Measurements from ENCODE around the gene TAPT1.
A peak's percentile ranks its signal among the peaks of the same experiment; 100 is the strongest.

Gene TAPT1

DNA sequence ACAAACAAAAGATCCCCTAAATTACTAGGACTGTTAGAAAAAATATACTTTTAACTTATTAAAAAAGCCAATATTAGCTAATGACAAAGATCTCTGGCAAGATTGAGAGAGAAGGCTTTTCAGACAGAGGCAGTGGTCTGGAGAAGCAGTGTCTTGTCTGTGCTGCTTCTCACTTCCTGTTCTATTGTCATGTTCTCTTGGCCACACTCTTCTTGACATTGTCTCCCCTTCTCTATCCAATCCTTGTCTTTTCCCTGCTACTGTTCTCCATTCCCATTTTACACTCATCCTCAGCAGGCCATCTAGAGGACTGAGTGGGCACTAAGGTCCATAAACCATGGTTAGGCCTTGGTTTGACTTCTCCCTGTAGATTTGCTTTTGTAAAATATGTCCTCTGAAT, 14.0 kb upstream of the TAPT1 start:
- DNase-seq (ENCODE audit: insufficient read length) (no peak), FAIRE-seq (no peak)
- TF ChIP-seq POLR2AphosphoS5 (IDR thresholded peaks at IDR 0.05; ENCODE audit: low read depth, low read length) (no peak), POLR2A (IDR thresholded peaks at IDR 0.05; ENCODE audit: low read depth, low read length) (no peak), TAF1 (IDR thresholded peaks at IDR 0.05; ENCODE audit: borderline replicate concordance, low read depth, low read length) (no peak)

DNA sequence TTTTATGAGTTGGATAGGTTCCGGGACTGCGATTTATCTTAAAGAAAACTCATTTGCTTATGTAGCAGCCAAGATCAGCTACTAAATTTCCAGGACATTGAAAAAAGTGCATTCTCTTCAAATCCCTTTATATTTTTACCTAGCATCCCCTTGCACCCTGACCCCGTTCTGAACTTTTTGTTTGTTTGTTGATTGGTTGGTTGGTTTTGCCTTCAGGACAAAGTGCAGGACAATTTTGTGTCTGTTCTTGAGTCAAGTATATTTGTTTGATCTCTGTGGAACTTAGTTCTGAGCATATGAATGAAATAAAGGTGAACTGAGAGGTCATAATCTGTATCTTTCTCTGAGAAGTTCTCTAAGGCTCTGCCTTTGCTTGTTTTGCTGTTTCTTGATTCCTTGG, 12.8 kb upstream of the TAPT1 start:
- DNase-seq (ENCODE audit: insufficient read length) (no peak), FAIRE-seq (no peak)
- TF ChIP-seq POLR2A (IDR thresholded peaks at IDR 0.05; ENCODE audit: low read depth, low read length) (no peak), POLR2AphosphoS5 (IDR thresholded peaks at IDR 0.05; ENCODE audit: low read depth, low read length) (no peak), TAF1 (IDR thresholded peaks at IDR 0.05; ENCODE audit: borderline replicate concordance, low read depth, low read length) (no peak)

DNA sequence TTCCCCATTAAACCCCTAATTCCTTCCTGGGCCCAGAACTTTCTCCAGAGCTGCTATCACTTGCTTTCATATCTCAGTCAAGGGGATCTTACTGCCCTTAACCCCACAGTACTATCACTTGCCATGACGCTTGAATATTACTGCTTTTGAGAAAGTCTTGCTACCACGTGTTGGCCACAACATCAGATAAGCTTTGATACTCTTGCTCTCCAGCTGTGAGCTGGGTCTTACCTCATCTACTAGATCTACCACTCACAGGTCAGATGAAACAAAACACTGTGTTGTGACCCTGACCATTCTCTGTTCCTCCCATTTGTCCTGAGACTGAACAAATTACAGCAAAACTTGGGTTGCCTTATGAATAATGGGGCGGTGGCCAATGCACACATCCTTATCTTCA, 12.1 kb upstream of the TAPT1 start:
- no peak for FAIRE-seq
- DNase-seq (ENCODE audit: insufficient read length), result no peak
- TF ChIP-seq TAF1 (IDR thresholded peaks at IDR 0.05; ENCODE audit: borderline replicate concordance, low read depth, low read length) (no peak), POLR2AphosphoS5 (IDR thresholded peaks at IDR 0.05; ENCODE audit: low read depth, low read length) (no peak)

DNA sequence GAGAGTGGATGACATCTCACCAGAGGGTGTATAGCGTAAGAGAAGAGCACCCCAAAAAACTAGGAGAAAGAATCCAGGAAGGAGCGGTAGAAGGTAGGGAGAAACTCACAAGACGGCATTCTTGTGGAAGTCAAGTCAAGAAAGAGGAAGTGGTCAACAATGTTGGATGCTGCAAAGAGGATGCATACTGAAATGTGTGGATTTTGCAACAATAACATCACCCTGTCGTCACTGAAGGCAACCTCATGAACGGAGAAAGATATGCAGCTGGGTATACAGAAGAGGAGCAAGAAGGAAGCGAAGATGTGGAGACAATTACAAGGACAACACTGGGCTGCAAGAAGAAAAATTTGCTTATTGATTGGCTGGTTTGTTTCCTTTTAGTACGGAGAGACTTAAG, 11.4 kb upstream of the TAPT1 start:
- no peak for TF ChIP-seq POLR2AphosphoS5 (IDR thresholded peaks at IDR 0.05; ENCODE audit: low read depth, low read length)
- no peak for TF ChIP-seq POLR2A (IDR thresholded peaks at IDR 0.05; ENCODE audit: low read depth, low read length)
- FAIRE-seq, result no peak
- DNase-seq (ENCODE audit: insufficient read length), result no peak

DNA sequence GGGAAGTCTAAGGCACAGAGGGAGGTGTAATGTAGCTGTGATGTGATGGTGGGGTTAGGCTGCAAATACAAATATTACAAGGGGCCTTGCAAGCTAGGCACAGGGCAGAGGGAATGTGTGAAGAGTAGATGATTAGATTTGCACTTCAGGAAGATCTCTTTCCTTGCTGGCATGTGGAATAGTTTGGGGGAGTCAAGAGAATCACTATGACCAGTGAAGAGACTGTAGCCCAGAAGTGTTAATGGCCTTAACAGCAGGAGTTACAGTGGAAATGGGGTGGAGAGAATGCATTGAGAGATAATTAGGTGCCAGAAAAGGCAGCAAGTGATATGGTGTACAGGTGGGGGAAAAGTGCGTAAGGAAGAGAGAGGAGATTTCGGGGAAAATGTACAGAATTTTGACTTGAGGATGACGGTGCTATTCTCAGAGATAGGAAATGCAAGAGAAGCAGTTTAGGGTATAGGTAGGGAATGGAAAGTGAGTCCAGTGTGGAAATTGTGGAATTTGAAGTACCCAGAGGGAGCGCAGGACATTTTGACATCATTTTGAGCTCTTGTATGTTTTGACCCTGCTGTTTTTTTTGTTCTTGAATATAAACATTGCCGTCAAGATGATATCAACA, 10.2 kb upstream of the TAPT1 start:
- FAIRE-seq (no peak), DNase-seq (ENCODE audit: insufficient read length) (no peak)
- no peak for TF ChIP-seq POLR2A (IDR thresholded peaks at IDR 0.05; ENCODE audit: low read depth, low read length)
- no peak for TF ChIP-seq POLR2AphosphoS5 (IDR thresholded peaks at IDR 0.05; ENCODE audit: low read depth, low read length)
- no peak for TF ChIP-seq TAF1 (IDR thresholded peaks at IDR 0.05; ENCODE audit: borderline replicate concordance, low read depth, low read length)

DNA sequence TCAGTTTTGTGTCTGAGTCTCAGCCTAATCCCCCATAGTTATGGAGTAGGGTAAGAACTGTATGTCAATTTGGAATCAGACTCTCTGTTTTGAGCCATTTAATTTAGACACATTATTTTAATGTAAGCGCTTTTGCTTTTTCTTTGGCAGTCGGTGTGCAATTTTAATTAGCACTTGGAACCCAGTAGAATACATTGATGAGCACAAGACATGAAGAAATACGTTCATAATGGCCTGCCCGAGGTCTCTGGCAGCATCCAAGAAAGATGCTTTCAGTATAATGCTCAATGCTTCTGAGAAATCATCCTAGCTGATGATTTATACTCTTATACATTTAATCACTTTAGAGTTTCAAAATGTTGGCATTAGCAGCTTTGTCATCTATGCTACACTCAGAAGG, 8.9 kb upstream of the TAPT1 start:
- no peak for FAIRE-seq
- no peak for DNase-seq (ENCODE audit: insufficient read length)
- no peak for TF ChIP-seq TAF1 (IDR thresholded peaks at IDR 0.05; ENCODE audit: borderline replicate concordance, low read depth, low read length)

DNA sequence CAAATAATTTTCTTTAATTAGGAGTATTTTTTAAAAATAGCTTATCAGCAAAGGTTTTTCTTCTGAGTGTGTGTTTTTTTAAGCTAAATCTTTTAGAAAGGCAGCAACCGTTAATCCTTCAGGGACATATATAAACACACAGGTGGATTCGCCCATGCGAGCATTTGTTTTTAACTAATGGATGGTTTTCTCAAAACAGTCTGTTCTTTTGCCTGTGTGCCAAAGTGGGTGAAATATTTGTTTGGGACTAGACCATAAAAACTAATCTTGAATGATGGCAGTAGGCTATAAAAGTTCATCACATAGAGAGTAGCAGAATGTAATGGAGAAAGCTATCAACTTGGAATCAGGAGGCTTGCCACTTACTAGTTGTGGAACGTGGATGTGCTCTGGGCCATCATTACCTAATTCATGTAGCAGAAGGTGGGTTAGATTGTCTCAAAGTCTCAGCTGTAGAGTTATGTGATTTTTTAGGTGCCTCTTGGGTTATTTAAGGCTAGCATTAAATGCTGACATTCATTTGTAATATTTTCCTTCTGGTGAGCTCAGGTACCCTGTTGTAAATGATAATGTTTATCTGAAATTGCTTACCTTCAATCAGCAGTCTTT, 7.4 kb upstream of the TAPT1 start:
- FAIRE-seq (no peak), DNase-seq (ENCODE audit: insufficient read length) (no peak)
- TF ChIP-seq TAF1 (IDR thresholded peaks at IDR 0.05; ENCODE audit: borderline replicate concordance, low read depth, low read length) (no peak), POLR2AphosphoS5 (IDR thresholded peaks at IDR 0.05; ENCODE audit: low read depth, low read length) (no peak), POLR2A (IDR thresholded peaks at IDR 0.05; ENCODE audit: low read depth, low read length) (no peak)

DNA sequence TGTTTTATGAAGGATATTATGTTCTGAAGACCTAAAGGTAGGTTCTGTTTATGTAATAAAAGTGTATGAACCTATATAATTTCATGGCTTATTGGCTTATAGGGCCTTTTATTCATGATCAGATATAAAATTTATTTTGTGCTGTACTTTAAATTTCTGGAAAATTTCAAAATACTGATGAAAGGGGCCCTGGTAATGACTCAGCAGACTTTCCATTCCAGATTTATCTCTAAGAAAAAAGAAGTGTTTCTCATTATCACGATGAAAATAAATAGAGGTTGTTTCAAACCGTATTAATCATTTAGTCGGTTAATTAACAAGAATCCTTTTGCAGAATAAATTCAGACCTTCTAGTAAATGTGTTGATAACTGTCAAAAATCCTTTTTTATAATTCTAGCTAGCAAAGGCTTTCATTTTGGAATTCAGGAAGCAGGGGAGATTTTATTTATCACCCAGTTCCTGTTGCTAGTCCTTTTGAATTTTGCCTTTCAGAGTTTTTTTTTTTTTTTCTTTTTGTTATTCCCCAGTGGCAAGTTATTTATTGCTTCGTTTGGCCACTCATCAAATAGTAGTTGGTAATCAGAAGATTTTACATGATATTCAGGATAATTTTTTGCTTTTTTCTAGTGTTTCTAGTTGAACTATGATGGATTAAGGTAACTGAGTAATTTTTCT, 5.4 kb upstream of the TAPT1 start:
- FAIRE-seq (no peak), DNase-seq (ENCODE audit: insufficient read length) (no peak)
- TF ChIP-seq POLR2A (IDR thresholded peaks at IDR 0.05; ENCODE audit: low read depth, low read length) (no peak), POLR2AphosphoS5 (IDR thresholded peaks at IDR 0.05; ENCODE audit: low read depth, low read length) (no peak), TAF1 (IDR thresholded peaks at IDR 0.05; ENCODE audit: borderline replicate concordance, low read depth, low read length) (no peak)

DNA sequence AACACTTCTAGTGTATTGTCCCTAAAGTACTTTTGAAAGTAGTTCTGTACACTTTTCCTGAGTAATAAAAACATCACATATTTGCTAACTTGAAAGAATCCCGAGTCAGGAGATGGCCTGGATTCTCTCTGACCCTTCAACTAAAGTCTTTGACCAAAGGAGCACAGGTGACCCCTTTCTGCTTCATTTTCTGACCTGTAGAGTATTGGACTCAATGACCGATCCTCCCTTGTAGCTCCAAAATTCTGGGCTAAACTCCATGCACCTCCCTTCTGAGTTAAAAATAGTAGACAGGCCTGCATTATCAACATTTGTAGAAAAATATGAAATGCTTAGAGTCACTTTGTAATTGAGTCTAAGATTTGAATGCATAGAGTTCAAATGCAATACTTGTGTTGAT, 4.0 kb upstream of the TAPT1 start:
- no peak for FAIRE-seq
- no peak for TF ChIP-seq POLR2A (IDR thresholded peaks at IDR 0.05; ENCODE audit: low read depth, low read length)
- no peak for TF ChIP-seq POLR2AphosphoS5 (IDR thresholded peaks at IDR 0.05; ENCODE audit: low read depth, low read length)
- TF ChIP-seq TAF1 (IDR thresholded peaks at IDR 0.05; ENCODE audit: borderline replicate concordance, low read depth, low read length), result no peak
- no peak for DNase-seq (ENCODE audit: insufficient read length)

DNA sequence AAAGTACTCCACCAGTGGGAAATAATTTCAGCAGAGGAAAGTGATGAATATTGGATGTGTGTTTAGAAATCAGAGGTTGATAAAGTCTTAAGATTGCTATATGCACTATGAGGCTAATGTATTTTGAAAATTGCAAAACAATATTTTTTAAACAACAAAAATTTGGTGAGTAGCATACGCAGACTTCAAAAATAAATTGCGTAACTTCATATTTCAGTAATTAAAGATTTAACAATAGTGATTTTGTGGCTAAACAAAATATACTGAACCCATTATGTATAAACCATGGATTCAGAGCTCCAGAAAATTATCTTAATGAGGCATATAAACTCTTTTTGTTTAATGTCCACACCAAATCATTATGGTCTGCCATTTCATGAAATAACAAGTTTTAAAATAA, 3.3 kb upstream of the TAPT1 start:
- TF ChIP-seq POLR2AphosphoS5 (IDR thresholded peaks at IDR 0.05; ENCODE audit: low read depth, low read length) (no peak), TAF1 (IDR thresholded peaks at IDR 0.05; ENCODE audit: borderline replicate concordance, low read depth, low read length) (no peak), POLR2A (IDR thresholded peaks at IDR 0.05; ENCODE audit: low read depth, low read length) (no peak)
- FAIRE-seq (peak; percentile 48), DNase-seq (ENCODE audit: insufficient read length) (no peak)

DNA sequence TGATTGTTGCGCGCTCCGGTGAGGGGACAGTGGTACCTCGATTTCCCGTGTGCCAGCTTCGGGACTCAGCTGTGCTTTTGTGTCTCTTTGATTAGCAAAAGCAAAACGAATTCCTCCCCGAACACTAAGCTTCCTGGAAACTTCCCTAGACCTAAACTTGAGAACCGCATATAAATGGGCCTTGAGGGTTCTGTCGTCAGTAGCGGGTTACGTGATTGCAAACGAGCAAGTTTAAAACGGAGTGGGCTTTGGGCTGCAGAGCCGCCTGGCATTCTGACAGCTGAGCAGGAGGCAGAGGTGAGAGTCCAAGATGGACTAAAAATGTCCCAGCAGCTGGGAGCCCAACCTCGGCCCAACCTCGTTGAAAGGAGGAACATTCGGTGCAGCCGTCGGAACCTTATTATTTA, 1.2 kb upstream of the TAPT1 start:
- FAIRE-seq (no peak), DNase-seq (ENCODE audit: insufficient read length) (no peak)
- TF ChIP-seq TAF1 (IDR thresholded peaks at IDR 0.05; ENCODE audit: borderline replicate concordance, low read depth, low read length) (no peak), POLR2A (IDR thresholded peaks at IDR 0.05; ENCODE audit: low read depth, low read length) (no peak), POLR2AphosphoS5 (IDR thresholded peaks at IDR 0.05; ENCODE audit: low read depth, low read length) (no peak)

DNA sequence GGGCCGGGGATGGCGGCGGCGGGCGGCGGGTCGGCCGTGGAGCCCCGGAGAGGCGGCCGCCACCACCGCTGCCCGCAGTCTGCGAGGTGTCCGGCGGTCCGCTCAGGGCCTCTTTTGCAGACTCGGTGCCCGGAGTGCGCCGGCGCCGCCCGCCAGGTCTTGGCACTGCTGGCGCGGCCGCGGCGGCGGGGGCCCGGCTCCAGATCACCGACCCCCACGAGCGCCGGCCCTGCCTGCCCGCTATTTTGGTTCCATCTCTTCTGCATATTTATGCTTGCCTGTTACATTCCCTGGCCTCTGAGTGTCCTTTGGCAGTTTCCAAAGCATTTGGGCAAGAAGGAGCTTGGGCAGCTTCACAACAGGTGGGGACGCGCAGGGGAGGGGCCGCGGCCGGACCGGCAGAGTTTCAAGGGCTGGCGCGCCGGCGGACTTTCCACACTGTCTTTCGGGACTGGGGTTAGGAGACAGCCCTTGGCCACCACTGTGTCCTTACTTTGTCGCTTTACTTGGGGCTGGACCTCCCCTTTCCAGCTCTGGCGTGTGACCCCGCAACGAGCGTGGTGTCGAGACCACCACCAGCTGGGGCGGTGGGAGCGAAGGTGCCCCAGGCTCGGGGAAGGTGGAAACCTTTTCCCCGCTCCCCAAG, 668 bp upstream of the TAPT1 start:
- TF ChIP-seq POLR2A (IDR thresholded peaks at IDR 0.05; ENCODE audit: low read depth, low read length), result no peak
- TF ChIP-seq POLR2AphosphoS5 (IDR thresholded peaks at IDR 0.05; ENCODE audit: low read depth, low read length), result no peak
- TF ChIP-seq TAF1 (IDR thresholded peaks at IDR 0.05; ENCODE audit: borderline replicate concordance, low read depth, low read length), result no peak
- FAIRE-seq (no peak), DNase-seq (ENCODE audit: insufficient read length) (peak; percentile 27)

All from GM12892 (cell line).